NK-92 (cell line): Measurements from ENCODE around the gene ARHGAP19.

Experiments used
- DNase-seq: peaks from one replicate; lab custom pipeline; 2025; ENCODE audit not compliant: unreplicated experiment; lab: John Stamatoyannopoulos, UW

ARHGAP19 gene, protein sequence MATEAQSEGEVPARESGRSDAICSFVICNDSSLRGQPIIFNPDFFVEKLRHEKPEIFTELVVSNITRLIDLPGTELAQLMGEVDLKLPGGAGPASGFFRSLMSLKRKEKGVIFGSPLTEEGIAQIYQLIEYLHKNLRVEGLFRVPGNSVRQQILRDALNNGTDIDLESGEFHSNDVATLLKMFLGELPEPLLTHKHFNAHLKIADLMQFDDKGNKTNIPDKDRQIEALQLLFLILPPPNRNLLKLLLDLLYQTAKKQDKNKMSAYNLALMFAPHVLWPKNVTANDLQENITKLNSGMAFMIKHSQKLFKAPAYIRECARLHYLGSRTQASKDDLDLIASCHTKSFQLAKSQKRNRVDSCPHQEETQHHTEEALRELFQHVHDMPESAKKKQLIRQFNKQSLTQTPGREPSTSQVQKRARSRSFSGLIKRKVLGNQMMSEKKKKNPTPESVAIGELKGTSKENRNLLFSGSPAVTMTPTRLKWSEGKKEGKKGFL

DNA sequence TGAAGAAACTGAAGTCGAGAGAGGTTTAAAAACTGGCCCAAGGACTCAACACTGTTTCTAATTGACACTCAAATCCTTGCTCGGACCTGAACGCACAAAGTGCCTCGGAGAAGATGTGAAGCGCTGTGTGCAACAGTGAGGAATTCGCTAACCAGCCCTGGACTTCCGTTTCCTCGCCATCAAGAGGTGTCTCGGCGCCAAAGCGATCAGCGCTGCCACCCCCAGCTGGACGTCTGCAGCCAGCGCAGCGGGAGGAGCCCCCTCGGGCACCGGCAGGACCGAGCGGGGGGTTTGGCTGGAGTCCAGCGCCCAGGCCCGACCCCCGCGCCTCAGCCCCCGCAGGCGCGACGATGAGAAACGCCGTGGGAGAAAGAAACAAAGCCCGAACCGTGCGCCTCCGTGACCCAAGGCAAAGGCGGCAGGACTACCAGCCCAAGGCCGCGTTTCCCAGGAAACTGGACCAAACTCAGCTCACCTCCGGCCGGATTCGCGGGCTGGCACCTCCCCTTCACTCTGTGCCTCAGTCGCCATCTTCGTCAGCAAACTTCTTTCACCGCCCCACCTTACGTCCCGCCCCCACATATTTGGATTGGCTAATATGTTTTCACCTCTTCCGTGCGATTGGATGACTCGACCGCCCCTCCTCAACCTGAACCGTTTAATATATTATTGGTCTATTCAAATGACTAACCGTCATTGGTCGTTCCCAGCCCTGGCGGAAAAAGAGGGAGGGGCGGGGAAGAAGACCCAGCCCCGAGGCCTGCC is at the start of gene ARHGAP19:
ARHGAP19 (minus strand) TSS at position 541 of the 765 bp plus-strand sequence; CDS start at position 531, 10 bp downstream.
- peak; percentile 69 for DNase-seq

DNA sequence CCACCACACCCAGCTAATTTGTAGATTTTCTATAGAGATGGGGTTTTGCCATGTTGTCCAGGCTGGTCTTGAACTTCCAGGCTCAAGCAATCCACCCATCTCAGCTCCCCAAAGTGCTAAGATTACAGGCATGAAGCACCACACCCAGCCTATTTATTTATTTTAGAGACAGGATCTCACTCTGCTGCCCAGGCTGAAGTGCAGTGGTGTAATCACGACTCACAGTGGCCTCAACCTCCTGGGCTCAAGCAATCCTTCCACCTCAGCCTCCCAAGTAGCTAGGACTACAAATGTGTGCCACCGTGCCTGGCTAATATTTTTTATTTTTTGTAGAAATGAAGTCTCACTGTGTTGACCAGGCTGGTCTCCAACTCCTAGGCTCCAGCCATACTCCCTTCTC is 49.0 kb upstream of the ARHGAP19 start:
- no peak for DNase-seq

DNA sequence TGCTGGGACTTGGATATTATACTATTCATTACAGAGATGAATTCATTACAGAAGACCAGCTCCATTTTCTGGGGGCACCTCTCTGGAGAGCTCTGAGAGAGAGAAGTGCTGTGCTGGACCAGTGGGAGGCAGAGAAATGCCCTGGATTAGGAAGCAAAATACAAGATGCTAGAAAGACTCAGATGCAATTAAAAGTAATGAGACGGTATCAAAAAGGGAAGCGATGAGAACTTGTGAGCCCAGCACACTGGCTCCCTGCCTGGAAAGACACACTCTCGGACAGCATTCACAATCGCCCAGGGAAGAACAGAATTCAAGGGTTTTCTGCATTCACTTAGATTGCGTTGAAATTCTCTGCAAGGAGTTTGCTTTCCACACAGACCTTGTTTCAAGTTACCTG is 45.6 kb upstream of the ARHGAP19 start:
- no peak for DNase-seq

DNA sequence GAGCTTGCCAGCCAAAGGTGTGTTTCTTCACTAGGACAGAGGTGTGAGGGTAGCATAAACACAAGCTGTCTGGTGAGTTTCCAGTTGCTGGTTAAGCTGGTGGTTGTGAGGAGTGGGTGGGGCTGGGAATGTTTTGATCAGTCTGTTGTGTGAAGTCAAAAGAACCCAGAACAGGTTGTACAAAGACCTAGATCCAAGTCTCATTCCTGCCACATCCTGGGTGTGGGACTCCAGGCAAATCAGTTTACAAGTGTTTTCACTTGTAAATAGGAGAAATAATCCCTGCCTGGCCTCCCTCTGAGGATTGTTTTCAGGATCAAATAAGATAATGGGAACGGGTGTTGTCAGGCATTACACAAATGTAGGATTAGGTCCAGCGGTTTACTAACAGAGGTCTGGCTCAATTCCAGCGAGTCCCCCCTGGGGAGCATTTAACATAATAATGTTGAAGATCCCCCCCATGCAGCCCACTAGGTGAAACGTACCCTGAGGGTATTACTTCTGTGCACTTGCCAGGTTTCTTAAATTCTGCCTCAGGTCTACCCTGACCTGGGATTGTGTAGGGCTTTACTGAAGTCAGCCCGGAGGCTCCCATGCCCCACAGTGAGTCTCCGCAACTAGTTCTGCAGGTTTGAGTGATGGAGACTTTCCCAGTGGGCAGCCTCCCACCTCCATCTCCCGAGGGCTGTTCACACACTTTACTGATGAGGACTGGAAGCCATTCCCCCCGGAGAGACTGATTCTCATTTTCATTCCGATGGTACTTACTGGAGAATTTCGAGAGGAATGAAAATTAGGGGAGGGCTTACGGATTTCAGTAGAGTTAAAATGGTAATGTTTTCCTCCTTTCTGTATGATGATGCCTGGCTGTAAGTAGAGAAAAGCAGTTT is 44.8 kb upstream of the ARHGAP19 start:
- DNase-seq = no peak

DNA sequence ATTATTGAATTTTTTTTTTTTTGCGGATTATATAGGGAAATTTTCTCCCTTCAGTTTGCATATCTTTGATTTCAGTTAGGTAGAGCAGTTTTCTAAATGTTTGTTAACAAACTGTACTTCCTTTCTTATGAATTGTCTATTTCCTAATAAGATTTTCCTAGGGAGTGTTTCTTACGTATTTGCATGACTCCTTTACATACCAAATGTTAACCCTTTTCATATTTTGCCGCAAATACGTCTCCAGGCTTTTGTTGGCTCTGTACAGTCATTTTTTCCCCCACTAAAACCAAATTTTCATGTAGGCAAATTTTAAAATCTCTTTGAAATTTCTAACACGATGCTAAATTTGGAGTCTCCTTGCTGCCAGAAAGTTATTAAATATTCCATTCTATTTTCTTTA is 44.0 kb upstream of the ARHGAP19 start:
- DNase-seq = no peak

DNA sequence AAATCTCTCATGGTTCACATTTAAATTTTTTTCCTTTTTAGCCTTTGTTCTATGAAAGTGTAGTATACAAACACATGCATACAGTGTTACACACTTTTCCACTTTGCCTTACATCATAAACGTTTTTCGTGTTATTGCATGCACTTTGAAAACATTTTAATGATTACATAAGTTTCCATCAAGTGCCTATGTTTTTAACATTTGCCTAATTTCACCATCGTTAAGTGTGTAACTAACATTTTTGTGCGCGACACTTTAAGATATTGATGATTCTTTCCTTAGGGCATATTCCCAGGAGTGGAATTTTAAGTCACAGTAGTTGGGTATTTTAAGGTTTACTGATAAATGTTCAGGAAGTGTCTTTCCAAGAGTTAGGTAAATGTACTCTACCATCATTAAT is 43.6 kb upstream of the ARHGAP19 start:
- no peak for DNase-seq

DNA sequence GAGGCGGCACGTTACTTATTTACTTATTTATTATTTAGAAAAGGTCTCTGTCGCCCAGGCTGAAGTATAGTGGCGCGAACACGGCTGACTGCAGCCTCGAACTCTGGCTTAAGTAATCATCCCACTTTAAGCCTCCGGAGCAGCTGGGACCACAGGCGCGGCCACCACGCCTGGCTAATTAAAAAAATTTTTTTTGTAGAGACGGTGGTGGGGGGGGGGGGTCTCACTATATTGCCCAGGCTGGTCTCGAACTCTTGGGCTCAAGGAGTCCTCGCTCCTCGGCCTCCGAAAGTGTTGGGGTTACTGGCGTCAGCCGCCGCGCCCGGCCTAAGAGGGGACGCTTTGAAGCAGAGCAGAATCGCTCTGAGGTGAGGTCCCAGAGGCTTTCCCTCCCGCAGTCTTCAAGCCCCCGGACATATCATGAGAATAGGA is 42.8 kb upstream of the ARHGAP19 start:
- no peak for DNase-seq

DNA sequence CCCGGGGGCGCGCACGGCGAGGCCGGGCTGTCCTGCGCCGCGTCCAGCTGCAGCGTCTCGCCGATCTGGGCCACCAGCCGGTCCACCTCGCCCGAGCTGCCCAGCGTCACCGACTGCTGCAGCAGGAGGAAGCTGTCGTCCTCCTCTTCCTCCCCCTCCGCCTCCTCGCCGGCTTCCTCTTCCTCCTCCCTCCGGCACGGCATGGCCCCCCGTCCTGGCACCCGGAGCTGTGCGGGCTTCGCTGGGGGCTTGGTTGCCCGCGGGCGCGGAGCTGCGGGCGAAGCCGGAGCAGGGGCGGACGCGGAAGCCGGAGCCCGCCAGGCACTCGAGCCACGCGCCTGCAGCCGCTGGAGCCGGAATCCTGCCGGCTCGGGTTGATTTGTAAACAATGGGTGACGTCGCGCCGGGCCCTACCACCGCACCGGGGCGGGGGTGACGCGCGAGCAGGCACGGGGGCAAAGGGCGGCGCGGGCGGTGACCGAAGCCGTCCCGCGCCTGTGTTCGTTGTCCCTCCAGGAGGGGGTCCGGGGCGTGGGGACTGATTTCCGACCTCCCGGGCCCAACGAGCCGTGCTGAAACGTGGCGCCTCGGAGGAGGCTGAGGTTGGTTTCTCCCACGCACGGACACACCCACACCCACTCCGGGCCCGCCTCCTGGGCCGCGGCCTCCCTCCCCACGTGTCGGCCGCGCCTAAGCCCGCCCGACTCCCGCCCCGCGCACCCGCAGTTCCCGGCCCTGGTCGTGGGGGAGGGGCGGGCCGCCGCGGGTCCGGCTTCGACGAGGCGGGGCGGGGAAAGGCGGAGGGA is 42.1 kb upstream of the ARHGAP19 start, which contains the start of gene FRAT2:
FRAT2 (minus strand) TSS at position 360 of the 806 bp plus-strand sequence; CDS start at position 203, 157 bp downstream.
- DNase-seq = no peak

DNA sequence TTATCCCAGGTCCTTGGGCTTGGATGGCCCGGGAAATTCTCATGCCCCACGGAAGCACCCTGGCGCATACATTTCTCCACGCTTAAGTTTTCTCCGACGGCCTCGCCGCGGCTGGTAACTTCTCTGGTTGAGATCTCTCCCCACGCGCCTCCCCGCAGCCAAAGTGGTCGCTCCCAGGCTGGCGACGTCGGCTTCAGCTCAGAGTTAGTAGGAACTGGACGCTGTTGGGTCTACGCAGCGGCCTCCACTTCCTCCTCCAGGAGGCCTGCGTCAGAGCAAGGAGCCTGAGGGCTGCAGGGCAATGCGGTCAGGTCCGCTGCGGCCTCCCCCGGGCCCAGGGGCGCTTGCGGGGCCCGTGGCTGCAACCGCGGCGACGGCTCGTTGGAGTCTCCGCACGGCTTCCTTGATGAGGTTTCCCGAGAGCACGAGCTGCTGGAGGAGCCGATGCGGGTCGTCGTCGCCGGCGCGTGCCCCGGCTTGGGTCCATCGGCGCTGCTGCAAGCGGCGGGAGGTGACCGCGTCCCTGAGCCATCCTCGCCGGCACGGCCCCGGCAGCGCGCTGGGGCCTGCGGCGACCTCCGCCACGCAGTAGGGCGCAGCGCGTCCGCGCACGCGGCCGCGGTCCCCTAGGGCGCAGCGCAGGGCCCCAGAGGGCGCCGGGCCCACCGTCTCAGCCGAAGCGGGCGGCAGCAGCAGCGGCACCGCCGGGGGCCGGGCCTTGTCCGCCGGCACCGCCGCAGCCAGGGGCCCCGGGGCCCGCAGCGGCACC is 41.3 kb upstream of the ARHGAP19 start:
- DNase-seq = no peak

DNA sequence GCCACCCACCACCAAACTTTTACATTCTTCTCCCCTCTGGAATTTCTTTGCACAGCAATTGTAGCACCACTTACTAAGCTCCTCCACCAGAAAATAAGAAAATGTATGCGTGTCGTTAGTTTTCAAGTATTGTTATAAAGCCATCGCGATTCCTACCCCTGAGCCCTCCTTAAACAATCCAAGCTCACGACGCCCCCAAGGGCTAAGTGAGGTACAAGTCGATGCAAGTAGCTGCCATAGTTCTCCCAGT is 40.8 kb upstream of the ARHGAP19 start:
- no peak for DNase-seq

DNA sequence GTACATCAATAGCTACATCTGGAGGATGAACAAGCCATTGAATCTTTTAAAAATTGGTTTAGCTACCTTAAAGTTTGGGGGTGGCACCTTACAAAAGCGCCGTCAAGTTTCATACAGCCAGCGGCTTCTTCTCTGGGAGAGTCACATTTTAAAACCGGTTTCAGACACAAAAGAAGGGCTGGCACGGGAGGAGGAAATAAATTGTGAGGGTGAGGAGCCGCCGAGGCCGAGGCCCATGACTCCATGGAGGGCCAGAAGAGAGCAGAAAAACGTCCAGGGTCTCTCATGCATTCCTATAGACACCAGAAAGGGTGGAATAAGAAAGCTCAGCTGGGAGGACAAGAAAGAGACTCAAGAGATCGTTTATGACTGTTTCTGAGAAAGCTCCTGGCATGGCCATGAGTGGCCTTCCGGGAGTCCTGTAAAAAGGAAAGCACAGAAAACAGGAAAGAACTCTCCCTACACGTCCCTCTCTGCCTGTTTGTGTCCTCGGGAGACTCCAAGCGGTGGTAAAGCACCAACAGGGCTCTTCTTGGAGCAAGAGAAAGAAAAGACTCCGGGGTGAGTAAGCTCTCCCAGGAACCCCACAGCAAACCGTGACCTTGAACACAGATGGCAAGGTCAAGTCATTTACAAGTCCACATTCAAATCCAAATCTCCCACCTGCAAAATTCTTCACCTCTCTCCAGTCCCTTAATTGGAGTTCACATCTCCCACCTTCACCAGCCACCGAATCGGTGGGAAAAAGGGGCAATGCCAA is 40.3 kb upstream of the ARHGAP19 start:
- no peak for DNase-seq

DNA sequence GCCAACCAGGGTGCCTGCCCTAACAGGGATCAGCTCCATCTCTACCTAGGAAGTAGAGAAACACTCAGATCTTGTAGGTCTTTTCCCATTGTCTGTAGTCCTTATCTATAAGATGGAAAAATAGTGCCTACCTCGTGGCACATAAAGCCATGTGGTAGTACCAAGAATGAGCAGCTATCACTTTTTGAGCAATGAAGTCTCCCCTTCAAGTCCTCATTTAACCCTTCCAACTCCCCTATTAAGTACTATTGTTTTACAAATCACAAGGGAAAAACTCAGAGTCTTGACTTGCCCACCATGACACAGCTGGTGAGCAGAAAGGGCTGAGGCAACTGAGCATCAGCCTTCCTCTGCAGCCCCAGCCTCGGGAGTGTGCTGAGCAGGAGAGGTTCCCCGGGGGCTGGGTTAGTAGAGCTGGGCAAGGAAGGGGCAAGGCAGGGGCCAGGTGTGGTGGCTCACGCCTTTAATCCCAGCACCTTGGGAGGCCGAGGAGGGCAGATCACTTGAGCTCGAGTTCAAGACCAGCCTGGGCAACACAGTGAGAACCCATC is 38.8 kb upstream of the ARHGAP19 start:
- no peak for DNase-seq

DNA sequence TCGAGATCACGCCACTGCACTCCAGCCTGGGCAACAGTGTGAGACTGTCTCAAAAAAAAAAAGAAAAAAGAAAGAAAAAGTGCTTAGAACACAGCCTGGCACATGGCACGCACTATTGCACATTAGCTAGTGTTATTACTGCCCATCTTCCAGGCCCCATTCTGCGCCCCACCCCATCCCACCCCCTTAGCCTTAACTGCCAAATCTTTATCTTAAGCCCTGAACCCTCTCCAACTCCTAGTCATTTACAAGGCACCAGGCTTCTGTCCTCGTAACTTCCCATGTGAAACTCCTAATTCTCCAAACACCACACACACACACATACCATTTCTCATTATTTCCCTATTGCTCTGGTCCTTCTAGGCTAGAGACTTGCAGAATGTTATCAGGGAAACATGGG is 37.3 kb upstream of the ARHGAP19 start:
- no peak for DNase-seq

DNA sequence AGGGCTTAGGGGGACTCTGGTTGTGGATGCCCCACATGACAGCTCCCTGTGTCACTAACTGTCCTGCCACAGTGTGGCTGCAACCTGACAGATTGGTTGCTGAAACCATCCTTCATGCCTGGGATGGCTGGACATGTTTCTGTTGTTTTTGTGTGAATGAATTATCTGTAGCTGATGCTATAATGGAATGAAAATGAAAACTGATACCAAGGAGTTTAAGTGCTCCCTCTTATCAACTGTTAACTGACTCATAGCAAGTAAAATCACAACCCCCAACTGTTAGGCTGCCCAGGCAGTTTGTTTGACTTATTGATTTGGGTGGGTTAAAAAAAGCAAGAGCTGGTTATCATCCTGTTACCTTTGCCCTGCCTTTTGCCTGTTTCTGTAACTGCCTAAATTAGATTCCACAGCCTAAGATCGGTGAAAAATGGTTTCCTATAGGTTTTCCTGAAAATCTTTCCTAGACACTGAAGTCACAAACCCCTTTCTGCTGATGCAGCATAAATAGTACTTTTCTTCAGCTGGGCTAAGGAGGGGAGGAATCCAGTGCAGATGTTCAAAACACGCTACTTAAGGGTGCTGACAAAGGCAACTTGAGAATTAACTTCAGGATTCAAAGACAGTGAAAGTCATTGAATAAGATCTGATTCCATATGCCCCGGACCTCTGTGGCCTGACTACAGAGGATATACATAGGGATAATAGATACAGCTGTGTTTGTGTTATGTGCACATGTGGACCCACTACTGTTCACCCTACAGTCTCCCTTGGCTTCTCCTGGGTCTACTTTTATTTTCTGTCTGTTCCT is 36.4 kb upstream of the ARHGAP19 start:
- no peak for DNase-seq

DNA sequence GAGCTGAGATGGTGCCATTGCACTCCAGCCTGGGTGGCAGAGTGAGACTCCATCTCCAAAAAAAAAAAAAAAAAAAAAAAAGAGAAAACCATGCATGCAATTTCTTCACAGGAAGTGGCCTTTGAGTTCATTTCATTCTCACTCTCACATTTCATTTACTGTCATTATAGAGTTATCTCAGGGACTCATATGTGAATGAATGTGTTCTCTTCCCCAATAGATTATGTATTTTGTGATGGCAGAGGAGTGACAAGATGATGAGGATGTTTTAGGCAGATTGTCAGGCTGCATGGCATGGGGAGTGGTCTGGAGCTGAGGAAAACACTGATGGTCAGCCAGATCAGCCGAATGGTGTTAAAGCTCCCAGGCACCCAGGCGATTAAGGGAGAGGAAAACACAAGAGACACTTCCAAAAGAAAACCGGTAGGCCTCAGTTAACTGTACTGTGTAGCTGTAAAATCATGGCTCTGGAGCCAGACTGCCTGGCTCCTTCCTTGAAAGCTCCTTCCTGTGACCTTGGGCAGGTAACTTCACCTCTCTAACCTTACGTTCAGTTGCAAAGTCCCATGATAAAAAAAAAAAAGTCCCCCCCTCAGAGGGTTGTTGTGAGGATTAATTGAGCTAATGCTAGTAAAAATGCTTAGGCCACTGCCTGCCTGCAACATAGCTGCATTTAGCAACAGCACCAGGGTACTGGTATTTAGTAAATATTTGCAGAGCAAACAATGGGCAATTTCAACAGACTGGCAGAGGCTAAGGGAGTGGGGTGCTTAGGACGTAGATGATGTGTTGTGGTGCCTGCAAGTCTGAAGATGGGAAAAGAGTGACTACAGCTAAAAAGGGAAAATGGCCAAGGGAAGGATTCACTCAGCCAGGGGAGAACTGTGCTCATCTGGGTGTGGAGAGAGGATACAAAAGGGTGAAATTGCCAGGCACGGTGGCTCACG is 35.2 kb upstream of the ARHGAP19 start:
- DNase-seq = no peak

DNA sequence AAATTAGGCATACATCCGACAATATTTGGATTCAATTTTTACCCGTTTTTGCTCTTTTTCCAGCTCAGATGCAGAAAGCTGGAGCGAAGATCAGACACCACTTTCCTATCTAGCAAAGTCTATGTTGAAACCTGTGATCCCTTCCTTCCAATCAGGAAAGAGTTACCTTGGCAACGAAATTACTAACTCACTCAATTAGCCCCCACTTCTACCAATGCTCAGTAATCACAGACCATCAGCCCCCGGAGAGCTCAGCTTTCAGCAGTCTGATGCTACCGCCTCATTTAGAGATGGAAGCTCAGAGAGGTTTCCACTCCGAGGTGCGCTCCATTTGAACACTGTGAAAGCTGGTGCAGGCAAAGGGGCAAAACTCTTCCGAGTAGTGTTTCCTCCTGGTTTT is 33.3 kb upstream of the ARHGAP19 start:
- no peak for DNase-seq

DNA sequence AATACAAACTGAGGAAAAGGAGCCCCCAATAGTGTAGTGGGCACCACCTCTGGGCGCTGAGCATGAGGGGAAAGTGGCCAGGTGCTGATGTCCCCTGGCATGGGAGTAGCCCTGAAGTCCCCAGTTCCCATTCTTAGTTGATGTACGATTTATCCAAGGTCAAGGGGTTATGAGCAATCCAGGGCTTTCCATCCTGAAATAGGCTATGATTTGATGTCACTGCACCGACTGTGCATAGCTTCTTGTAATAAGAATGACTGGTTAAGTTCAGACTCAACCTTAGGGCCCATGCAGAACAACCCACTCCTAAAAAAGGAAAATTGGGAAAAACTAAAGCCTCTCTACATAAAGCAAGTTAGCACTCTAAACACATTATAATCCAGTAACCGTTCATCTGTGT is 31.1 kb upstream of the ARHGAP19 start:
- DNase-seq = no peak
